Measurements from ENCODE around the gene RAPGEF6.
"Not testable (repeated sequence)": the region's sequence is repeated elsewhere in the genome, so short reads cannot be mapped to it uniquely, and the experiment has no call there.

Gene RAPGEF6

GRCh38 chr5:131634996-131635683 is at the start of gene RAPGEF6:
Gene RAPGEF6 (minus strand): TSS chr5:131635229. CDS start chr5:131635030, 199 bp downstream.
- peak; percentile 62 to 99 (median 94) for DNase-seq

DNA sequence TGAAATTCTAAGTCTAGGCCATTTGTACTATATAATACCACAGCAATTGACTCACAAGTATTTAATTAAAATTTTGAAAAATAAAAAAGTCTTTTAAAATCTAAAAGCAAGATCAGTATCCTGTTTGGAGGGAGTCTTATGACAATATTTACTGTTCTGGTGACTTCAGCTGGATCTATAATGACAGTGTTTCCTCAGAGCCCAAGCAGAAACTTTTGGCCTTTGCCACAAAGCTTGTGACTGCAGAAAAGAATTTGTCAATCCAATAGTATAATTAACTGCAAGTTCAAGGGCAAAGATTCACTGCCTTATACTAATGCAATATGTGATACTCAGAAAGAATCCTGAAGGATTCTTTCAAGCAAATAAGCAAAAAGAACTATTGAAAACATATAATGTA is 49.6 kb upstream of the RAPGEF6 start:
- no peak for DNase-seq

DNA sequence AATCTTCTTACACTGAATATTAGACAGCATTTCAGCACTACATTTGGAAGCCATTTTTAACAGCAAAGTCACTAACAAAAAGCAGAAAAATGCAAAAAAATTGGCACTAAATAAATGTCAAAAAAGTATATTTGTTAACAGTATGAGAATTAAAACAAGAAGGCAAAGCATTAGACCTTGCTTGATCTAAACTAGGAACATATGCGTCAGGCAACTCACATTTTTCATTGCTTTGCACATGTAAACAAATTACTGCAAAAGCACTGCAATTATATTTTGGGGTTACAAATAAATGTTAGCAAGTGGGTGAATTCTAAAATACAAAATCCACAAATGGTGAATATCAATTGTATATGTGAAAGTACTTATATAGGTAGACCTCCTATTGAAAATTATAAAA is 49.0 kb upstream of the RAPGEF6 start:
- DNase-seq: no peak

DNA sequence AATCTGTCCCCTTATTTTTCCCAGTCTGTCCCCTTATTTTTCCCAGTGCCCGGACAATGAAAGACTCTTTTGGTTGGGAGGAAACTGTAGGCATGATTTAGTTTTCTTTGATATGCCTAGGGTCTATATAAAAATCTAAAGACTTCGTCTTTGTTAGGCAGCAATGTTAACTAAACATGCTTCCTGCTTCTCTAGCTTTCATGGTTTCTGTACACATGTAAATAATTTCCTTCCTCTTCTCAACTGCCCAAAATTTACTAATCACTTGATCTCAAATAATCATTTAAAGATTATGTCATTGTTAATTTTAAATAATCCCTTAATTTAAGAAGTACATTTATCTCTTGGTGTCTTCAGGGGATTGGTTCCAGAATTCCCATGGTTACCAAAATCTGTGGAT is 47.8 kb upstream of the RAPGEF6 start:
- DNase-seq: no peak

DNA sequence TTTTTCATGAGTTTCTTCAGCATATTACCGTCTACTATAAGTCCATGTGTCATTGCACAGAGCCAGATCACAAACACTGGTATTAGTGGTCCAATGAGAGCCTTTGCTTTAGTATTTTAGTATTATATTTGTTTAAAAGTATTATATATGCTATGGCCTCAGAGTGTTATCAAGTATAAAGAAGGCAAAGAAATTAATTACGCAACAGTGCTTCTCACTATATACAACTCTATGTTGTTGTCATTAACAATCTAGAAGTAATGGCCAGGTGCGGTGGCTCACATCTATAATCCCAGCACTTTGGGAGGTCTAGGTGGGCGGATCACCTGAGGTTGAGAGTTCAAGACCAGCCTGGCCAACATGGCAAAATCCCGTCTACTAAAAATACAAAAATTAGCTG is 47.1 kb upstream of the RAPGEF6 start:
- DNase-seq: no peak

- DNase-seq: no peak
These were observed 44.9 kb upstream of the RAPGEF6 start for GRCh38 chr5:131679911-131680310.

GRCh38 chr5:131678273-131678672 is 43.2 kb upstream of the RAPGEF6 start:
- not testable (repeated sequence) for DNase-seq

- no peak for DNase-seq
These were observed 42.1 kb upstream of the RAPGEF6 start for GRCh38 chr5:131677115-131677514.

DNA sequence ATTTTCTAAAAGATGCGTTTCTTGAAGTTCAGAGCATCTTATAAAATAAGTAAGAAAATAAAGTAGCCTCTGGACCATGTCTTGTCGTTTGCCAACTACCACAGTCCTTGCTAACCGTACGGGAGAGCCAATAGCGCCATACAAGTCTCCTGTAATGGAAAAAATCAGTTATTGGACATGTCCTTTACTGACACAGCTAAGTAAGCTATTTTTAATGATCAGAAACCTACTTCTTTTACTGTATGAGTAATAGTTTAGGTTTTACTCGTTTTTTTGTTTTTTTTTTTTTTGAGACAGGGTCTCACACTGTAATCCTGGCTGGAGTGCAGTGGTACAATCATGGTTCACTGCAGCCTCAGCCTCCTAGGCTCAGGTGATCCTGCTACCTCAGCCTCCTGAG is 37.7 kb upstream of the RAPGEF6 start:
- no peak for DNase-seq

DNA sequence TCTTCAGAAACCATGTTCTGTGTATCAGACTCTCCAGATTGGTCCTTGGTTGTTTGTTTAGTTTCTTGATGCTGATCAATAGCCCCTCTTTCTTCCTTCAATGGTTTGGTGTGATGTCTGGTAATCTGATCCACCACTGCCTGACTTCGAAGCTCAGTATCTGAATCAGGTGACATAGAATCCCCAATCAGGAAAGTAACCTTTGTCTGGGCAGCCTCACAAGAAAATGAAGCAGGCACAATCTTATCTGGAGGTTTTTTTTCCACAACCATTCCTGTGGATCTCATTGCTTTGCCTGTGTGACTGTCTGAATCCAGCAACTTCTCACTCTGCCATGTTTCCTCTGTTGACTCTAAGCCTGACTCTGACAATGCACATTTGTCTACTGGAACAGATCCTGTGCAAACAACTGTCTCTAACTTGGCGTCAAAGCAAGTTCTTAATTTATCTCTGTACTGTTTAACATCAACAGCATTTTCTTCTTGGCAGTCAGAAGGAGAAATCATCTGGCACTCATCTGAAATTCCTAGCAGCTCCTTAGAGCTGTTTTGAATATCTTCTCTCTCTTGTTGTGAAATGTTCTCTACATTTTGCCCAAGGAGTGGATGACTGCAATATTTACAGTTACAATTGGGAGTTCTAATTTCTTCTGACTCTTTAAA is 37.1 kb upstream of the RAPGEF6 start:
- DNase-seq: peak in 9 of 14 donors; percentile 1 to 39 (median 24)

DNA sequence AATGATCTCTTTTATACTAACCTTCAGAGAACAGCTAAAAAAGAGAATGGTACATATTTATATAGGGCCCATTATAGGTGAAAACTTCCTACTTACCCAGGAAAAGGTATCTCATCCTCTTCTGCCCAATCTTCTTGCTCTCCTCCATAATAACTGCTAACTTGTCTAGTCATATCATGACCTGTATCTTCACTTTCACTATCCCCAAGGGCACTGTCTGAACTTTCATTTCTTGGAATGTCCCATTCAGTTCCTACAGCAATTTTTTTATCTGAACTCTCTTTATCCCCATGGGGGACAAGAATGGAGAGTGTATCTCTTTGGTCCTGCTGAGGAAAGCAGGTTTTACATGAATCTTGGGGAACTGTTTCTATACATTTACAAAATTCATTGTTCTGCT is 36.4 kb upstream of the RAPGEF6 start:
- DNase-seq: no peak

DNA sequence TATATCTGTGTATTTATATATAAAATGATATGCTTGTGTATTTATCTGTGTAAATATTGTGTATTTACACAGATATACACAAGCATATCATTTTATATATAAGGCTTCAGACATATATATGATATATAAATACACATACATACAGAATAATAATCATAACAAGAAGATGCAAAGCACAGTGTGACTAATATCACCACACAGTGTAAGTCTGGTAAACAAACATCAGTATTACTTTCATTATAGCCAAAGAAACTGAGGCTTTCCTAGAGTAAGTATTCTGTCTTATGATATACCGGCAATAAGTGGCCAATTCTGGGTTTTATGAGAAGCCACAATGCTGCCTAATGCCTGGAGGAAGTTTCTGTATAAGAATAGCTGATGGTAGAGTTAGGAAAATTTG is 29.9 kb upstream of the RAPGEF6 start:
- DNase-seq: no peak

GRCh38 chr5:131661933-131662332 is 26.9 kb upstream of the RAPGEF6 start:
- DNase-seq: no peak

GRCh38 chr5:131659841-131660240 is 24.8 kb upstream of the RAPGEF6 start:
- no peak for DNase-seq

GRCh38 chr5:131659290-131659689 is 24.3 kb upstream of the RAPGEF6 start:
- DNase-seq: no peak

- no peak for DNase-seq
These were observed 19.7 kb upstream of the RAPGEF6 start for GRCh38 chr5:131654776-131655175.

- DNase-seq: no peak
These were observed 19.3 kb upstream of the RAPGEF6 start for GRCh38 chr5:131654309-131654708.

GRCh38 chr5:131649161-131649560 is 14.1 kb upstream of the RAPGEF6 start:
- DNase-seq: no peak

DNA sequence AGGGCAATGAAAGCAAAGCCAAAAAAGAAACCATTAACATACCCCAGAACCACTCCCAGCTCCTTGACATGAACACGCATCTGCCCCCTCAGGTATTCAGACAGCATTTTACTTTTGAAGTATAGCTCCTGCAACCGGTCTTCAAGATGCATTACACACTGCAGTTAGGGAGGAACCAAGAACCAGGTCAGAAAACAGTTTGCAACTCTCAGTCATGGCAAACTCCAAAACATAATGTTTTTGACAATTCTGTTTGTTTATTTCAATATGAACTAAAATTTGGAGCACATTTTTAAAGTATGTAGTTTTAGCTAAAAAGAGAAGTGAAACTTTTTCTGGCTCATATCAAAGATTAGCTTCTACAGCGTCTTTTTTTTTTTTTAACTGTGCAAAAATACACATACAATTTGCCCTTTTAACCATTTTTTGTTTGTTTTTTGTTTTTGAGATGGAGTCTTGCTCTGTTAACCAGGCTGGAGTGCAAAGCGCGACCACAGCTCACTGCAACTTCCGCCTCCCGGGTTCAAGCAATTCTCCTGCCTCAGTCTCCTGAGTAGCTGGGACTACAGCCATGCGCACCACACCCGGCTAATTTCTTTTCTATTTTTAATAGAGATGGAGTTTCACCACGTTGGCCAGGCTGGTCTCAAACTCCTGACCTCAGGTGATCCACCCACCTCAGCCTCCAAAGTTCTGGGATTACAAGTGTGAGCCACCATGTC is 12.2 kb upstream of the RAPGEF6 start:
- no peak for DNase-seq

DNA sequence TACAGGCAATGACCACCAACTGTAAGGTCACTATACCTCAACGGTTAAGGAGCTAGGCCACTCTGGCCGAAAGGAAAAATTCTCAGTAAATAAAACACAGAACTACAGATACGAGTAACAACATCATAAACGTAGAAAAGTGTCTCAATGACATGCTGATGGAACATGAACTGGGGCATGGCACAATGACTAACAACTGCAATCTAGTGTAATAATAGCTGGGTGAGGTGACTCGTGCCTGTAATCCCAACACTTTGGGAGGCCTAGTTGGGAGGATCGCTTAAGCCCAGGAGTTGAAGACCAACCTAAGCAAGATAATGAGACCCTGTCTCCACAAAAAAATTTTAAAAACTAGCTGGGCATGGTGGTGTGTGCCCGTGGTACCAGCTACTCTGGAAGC is 9.8 kb upstream of the RAPGEF6 start:
- no peak for DNase-seq

GRCh38 chr5:131644370-131644769 is 9.3 kb upstream of the RAPGEF6 start:
- no peak for DNase-seq

GRCh38 chr5:131641494-131641893 is 6.5 kb upstream of the RAPGEF6 start:
- no peak for DNase-seq

- DNase-seq: no peak
These were observed 5.2 kb upstream of the RAPGEF6 start for GRCh38 chr5:131640043-131640856.

Data from C1 segment of cervical spinal cord (tissue), 14 donors.